Adrenal gland (tissue), 12 donors: Measurements from ENCODE around the gene ATG4B. TPM values are rescaled to one million over a fixed set of nuclear protein-coding genes. Genes with fewer than 3 reads are reported as not detected.

Source experiments
- DNase-seq, 7 donors: peaks; one replicate each; pipeline ENCODE4 v3.0.0-alpha.2; 2019 to 2020
- H3K27ac ChIP-seq, 5 donors: fragments of 200-600 bp; sonication (generic) in 4 of 5; 1 replicate in 3 of 5; 2 replicates in 2 of 5; pipeline versions ENCODE4 v1.5.1 to v1.8.0; 2016 to 2020; ENCODE audit warnings: mild to moderate bottlenecking in 1 of 5
- H3K27me3 ChIP-seq: fragments of 200-600 bp; 2 replicates; pipeline ENCODE4 v1.8.0; 2021
- H3K36me3 ChIP-seq, 2 donors: fragments of 200-600 bp; replicated peaks in 1 of 2; 1 replicate in 1 of 2; 2 replicates in 1 of 2; pipeline versions ENCODE4 v1.5.1 to v1.8.0; 2018 to 2022
- H3K4me1 ChIP-seq, 2 donors: fragments of 200-600 bp; replicated peaks in 1 of 2; 1 replicate in 1 of 2; 2 replicates in 1 of 2; pipeline versions ENCODE4 v1.5.1 to v1.8.0; 2018 to 2021
- H3K4me3 ChIP-seq, 4 donors: fragments of 200-600 bp; sonication (generic) in 3 of 4; one replicate each; pipeline ENCODE4 v1.5.1; 2016 to 2018
- H3K9me3 ChIP-seq, 3 donors: fragments of 200-600 bp; sonication (generic) in 1 of 3; replicated peaks in 1 of 3; 1 replicate in 2 of 3; 2 replicates in 1 of 3; pipeline versions ENCODE4 v1.5.1 to v1.8.0; 2016 to 2021
- CTCF ChIP-seq, 6 experiments: fragments of 450-650 bp in 4 of 6; fragments of 200-600 bp in 2 of 6; sonication (generic) in 1 of 6; IDR thresholded peaks; 1 replicate in 5 of 6; 2 replicates in 1 of 6; pipeline versions ENCODE4 v1.5.1 to v1.8.0; 2016 to 2021; ENCODE audit warnings: antibody characterized with exemption in 6 of 6, mild to moderate bottlenecking in 2 of 6, moderate library complexity in 1 of 6
- POLR2A ChIP-seq, 2 donors: fragments of 450-650 bp; IDR thresholded peaks; one replicate each; pipeline ENCODE4 v1.6.1; 2017; ENCODE audit warnings: antibody characterized with exemption in 2 of 2, mild to moderate bottlenecking in 2 of 2, moderate library complexity in 1 of 2
- WGBS, 4 donors: extraction: QIAGEN DNeasy Blood & Tissue Kit in 2 of 4; methylation state at CpG; one replicate each; pipeline versions ENCODE4 v1.1.5 to v1.1.7; 2013 to 2017; 5-methylcytosine and 5-hydroxymethylcytosine counted together
- intact Hi-C, 2 donors: fragments of 100-400 bp; cut with DNase I; formaldehyde crosslinking; loops; one replicate each; pipeline versions ENCODE4 v1.14.1 to v1.15.0; 2022 to 2023
- polyA plus RNA-seq, 3 donors: library from polyadenylated mRNA; stranded (reverse); fragments of 200-250 nt in 2 of 3; fragments of 350-450 nt in 1 of 3; fragmentation: Illumina TruSeq in 1 of 3; extraction: RNeasy Lipid Tissue Mini Kit (QIAGEN cat#74804) in 1 of 3; gene quantifications; one replicate each; pipeline ENCODE4 v1.2.3, GENCODE V29; 2013 to 2014
- total RNA-seq, 9 donors: library from RNA; depleted of rRNA in 4 of 9; stranded (reverse); fragments of >200 nt in 4 of 9; fragments of 120-200 nt in 1 of 9; fragmentation: NEBNext Ultra II Directional in 1 of 9; extraction: Animal tissue kit (Norgen Biotek cat#: 25700) in 1 of 9; gene quantifications; one replicate each; pipeline versions ENCODE4 v1.1.0 to v1.2.4, GENCODE V29; 2013 to 2023
- donor health status: healthy with polysubstance abuse.
- donor health status: Bipolar disorder and iron deficiency.
- donor health status: DM: yes; HTN: yes; CAD: no.
- donor health status: DM: no; HTN: no; CAD: no.
- donor health status: DM: no; HTN: no; CAD: no.
- donor health status: DM: yes; HTN: yes; CAD: no.

The ATG4B gene
- total and polyA plus RNA-seq, 12 donors = 37.3 to 167 (median 60.2) TPM

GRCh38 chr2:241645056-241645914 is 7.8 kb downstream of the ATG4B start:
- WGBS, 4 donors = 81 to 84% (median 83%) methylated on average over 13 to 26 of the region's 26 CpGs
- Histone ChIP-seq H3K4me1 (peaks cover 0 to 4% of the 10 kb centered on the region in 2 donors), H3K27me3 (no peaks in the 10 kb centered on the region), H3K4me3 (no peak overlapping the region), H3K36me3 (no peaks in the 10 kb centered on the region), H3K9me3 (no peaks in the 10 kb centered on the region), H3K27ac (no peak overlapping the region)
- TF ChIP-seq POLR2A (IDR thresholded peaks at IDR 0.05) = no peak
- TF ChIP-seq CTCF (IDR thresholded peaks at IDR 0.05) = no peak
- DNase-seq = no peak
- intact Hi-C loops = no loop called here

- no peak for DNase-seq
- Histone ChIP-seq H3K36me3 (peaks cover 0 to under 1% of the 10 kb centered on the region in 2 donors), H3K4me3 (no peak overlapping the region), H3K9me3 (no peaks in the 10 kb centered on the region), H3K27ac (no peak overlapping the region), H3K27me3 (no peaks in the 10 kb centered on the region), H3K4me1 (no peaks in the 10 kb centered on the region)
- intact Hi-C loops = no loop called here
- TF ChIP-seq CTCF (IDR thresholded peaks at IDR 0.05) (no peak), POLR2A (IDR thresholded peaks at IDR 0.05) (no peak)
- WGBS, 4 donors = 93 to 95% (median 94%) methylated on average over 14 of the region's 14 CpGs
These were observed 8.6 kb downstream of the ATG4B start for GRCh38 chr2:241645915-241646645.

- TF ChIP-seq CTCF (IDR thresholded peaks at IDR 0.05) (no peak), POLR2A (IDR thresholded peaks at IDR 0.05) (no peak)
- H3K9me3 ChIP-seq = no peaks in the 10 kb centered on the region
- 80 to 87% (median 85%) methylated on average over 5 to 6 of the region's 6 CpGs for WGBS, 4 donors
- H3K27ac ChIP-seq = no peak overlapping the region
- intact Hi-C loops = no loop called here
- no peak overlapping the region for H3K4me3 ChIP-seq
- H3K4me1 ChIP-seq = no peaks in the 10 kb centered on the region
- H3K36me3 ChIP-seq = peaks cover 0 to 23% of the 10 kb centered on the region in 2 donors
- no peak for DNase-seq
- no peaks in the 10 kb centered on the region for H3K27me3 ChIP-seq
These were observed 11.0 kb downstream of the ATG4B start for GRCh38 chr2:241648453-241648852.

- WGBS, 4 donors = 86 to 93% (median 91%) methylated on average over 4 of the region's 4 CpGs
- intact Hi-C loops = no loop called here
- TF ChIP-seq CTCF (IDR thresholded peaks at IDR 0.05) (no peak), POLR2A (IDR thresholded peaks at IDR 0.05) (no peak)
- DNase-seq = no peak
- Histone ChIP-seq H3K4me1 (no peaks in the 10 kb centered on the region), H3K4me3 (no peak overlapping the region), H3K36me3 (peaks cover 0 to 27% of the 10 kb centered on the region in 2 donors), H3K27ac (no peak overlapping the region), H3K9me3 (no peaks in the 10 kb centered on the region), H3K27me3 (no peaks in the 10 kb centered on the region)
These were observed 11.9 kb downstream of the ATG4B start for GRCh38 chr2:241649404-241649803.
